Measurements from ENCODE around the gene BNIP2.
"Not testable (repeated sequence)": the region's sequence is repeated elsewhere in the genome, so short reads cannot be mapped to it uniquely, and the experiment has no call there.

Gene BNIP2

DNA sequence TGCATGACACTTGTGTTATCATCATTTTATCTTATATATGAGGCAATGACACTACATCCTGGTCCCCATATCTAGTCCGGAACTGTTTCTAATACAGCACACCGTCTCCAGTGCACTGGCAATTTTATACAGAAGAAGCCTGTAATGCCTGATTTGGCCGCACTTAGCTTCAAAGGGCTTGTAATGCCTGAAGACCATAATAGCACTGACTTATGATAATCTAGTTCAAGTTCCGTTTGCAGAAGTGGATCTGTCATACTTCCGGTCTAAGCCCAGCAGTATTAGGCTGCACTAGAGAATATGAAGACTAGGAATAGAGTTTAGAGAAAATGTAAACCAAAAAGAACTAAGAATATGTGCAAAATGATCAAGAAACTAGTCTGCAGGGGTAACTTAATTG lies 1.3 kb downstream of the BNIP2 start:
- no peak for DNase-seq

DNA sequence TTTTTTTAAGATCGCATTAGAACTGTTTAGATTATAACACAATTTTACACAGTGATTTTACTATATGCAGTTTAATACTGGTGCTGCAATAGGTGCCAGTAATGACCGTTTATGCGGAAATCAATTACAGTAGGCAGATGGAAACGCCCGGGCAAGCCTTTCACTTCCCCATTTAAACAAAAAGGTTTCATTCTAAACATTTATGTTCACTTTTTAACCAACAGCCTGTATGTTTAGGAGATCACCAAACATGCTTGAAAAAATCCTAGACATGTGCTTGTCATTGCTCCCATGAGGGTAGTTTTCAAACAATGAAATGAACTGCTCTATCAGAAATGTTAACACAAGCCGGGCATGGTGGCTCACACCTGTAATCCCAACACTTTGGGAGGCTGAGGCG lies 2.7 kb downstream of the BNIP2 start:
- no peak for DNase-seq

DNA sequence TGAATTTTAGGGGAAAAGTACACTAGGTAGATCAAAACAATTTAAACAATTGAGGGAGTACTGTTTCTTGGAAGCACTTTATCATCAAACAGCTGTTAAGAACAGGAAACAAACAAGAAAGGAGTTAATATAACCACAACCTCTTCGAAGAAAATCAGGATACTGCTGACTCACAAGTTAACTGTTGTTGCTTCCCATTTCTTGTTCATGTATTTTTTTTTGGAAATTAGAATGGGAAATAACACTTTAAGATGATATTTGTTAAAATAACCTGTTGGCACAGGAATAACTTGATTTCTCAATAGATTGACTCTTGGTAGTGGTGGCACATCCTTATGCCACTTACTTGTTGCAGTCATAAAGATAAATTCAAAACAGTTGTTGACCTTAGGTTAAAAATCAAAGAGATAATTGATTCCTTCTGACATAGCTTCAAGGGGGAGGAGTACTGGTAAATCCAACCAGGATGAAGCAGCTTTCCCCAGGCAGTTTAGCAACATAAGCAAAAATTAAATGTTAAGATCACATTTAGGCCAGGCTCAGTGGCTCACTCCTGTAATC lies 3.3 kb downstream of the BNIP2 start:
- DNase-seq: no peak

DNA sequence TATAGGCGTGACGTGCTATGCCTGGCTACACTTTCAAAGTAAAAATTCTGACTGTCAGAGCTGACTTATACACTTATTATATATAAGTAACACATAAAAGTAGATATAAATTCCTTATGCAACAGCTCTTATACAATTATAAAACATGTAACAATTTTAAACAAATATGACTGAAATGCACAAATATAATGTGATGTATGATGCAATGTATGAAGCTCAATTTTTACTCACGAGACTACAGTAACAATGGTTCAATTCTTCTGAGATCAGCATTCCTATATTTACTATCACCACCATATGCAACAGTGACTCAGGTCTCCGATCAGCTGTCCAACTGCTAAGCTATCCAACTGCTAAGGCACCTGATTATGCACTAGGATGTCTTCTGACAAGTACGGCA lies 8.2 kb downstream of the BNIP2 start:
- DNase-seq: no peak

DNA sequence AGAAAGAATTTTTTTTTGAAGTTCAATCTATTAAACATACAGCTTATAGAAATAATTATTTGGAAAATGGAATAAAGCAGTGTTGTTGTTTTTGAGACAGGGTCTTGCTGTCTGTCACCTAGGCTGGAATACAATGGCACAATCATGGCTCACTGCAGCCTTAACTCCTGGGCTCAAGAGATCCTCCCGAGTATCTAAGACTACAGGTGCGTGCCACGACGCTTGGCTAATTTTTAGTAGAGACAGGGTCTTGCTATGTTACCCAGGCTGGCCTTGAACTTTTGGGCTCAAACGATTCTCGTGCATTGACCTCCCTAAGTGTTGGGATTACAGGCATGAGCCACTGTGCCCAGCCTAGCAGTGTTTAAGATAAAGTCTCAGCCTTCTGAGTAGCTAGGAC lies 8.8 kb downstream of the BNIP2 start:
- DNase-seq: no peak

DNA sequence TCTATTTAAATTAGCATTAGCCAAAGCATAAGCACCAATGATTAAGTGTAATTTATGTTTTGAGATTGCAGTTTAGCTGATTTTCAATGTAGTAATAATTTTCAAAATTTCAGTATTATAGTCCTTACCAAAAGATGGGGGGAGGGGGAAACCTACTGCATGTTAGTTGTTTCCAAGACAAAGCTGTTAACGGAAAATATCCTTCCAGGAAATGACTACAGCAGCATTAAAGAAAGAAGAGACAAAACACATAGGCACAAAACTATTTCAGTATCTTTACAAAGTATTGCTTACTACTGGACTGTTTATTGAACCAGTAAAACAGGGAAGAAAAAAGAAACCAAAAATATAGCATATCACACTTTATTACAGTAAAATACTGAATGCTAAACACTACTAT lies 10.5 kb downstream of the BNIP2 start:
- DNase-seq: no peak

DNA sequence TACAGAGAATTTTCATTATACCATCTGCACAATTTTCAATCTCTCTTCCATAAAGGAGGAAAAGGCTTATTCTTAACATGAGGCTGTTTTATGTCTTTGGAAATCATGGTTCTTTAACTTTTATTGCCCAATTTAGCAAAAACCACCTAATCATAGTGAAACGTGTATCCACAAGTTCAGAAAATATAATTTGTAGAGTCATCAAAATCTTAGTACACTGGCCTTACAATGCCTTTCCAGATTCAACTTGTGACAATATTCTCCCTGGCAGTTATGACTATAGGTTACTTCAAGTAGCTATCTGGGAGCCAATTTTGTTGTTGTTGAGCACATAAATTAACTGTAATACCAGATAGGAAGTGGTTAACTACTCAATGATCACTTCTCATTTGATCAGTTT lies 10.9 kb downstream of the BNIP2 start:
- DNase-seq: no peak

DNA sequence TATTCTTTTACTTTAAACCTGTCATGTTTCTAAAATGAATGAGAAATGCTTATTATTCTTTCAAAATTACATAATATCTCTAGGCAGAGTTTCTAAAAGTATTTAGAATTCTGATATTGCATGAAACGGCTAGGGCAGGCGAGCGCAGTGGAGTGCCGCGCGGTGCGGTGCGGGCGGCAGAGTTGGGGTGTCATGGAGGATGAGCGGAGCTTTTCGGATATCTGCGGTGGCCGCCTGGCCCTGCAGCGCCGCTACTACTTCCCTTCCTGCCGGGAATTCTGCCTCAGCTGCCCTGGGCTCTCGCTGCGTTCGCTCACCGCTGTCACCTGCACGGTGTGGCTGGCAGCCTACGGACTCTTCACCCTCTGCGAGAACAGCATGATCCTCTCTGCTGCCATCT lies 12.6 kb downstream of the BNIP2 start:
- no peak for DNase-seq

DNA sequence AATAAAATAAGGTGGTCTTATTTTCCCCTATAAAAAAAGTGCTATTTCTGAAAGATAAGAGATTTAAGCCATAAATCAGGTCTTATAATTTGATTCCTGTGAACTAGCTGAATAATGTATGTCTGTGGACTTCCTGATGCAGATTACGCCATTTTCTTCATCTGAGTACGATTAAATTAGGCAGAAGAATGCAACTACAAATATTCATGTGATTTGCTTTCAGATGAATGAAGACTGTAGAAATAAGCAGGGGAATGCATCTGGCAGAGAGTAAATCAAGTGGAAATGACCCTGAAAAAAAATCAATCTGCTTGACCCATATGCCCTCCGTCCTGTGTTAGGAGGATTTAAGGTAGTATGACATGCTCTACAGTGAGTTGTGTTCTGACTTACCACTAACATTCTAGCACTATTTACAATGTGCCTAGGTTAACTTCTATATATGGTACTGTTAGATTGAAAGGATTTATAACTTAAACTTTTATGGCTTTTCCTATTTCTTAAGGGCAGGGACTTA lies 14.7 kb downstream of the BNIP2 start:
- DNase-seq: no peak

DNA sequence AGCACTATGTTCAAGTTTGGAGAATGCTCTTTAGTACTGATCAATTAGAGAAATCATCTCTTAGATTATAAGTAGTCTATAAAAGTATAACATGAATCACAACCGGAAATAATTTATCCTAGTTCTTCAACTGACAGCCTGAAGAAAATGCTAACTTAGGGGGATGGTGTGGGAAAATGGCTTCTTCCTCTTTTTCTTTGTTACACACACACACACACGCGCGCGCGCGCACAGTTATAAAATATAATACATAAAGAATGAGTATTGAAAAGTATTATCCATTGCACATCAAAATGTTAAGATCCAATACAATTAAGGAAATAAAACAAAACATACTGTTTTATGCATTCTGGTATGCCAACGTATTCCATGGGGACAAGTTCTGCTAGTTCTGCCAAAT lies 20.6 kb downstream of the BNIP2 start:
- no peak for DNase-seq

DNA sequence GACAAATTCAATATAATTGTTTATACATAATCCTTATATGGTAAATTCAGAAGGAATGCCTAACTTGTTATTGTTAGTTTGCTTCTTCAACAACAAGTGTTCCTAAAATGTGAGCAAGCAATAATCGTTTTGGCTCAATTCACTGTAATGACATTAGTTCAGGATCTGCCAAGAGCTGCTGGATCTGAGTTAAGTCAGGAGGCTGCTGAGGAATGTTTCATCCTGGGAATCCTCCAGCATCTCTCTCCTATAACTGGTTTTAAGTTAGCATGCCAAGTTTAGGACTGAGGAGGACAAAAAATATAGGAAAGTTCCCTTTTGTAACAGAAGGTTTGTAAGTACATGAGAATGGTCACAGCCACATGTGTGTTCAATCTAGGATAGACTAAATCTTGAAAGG lies 26.9 kb downstream of the BNIP2 start:
- no peak for DNase-seq

DNA sequence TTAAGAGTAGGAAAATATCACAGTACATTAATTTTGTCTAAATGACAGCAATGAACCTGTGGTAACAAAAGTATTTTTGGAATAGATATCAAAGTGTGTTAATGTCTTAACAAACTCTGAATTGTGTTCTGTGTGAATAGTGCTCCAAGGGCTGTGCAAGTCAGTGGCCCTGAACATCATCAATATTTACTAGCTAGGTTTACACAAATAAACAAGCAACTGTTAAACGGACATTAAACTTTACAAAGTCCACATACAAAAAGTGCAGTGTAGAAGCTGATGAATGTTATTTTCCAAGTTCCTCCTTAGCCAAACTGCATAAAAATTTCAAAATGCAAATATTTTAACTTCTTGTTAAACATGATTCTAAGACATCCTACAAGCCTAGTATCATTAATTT lies 29.8 kb downstream of the BNIP2 start:
- no peak for DNase-seq

DNA sequence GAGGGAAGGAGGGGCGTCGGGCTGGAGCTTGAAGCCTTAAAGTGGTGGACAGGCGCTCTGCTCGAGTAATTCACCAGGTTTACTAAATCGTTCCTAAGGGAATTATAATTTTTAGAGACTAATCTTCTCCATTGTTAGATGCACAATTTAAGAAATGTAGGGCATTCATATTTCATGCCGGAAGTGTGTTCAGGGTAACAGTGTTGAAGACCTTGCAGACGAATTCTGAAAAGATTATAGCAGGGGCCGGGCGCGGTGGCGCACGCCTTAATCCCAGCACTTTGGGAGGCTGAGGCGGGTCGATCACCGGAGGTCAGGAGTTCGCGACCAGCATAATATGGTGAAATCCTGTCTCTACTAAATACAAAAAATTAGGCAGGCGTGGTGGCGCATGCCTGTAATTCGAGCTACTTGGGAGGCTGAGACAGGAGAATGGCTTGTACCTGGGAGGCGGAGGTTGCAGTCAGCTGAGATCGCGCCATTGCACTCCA lies 31.4 kb downstream of the BNIP2 start:
- DNase-seq: no peak

DNA sequence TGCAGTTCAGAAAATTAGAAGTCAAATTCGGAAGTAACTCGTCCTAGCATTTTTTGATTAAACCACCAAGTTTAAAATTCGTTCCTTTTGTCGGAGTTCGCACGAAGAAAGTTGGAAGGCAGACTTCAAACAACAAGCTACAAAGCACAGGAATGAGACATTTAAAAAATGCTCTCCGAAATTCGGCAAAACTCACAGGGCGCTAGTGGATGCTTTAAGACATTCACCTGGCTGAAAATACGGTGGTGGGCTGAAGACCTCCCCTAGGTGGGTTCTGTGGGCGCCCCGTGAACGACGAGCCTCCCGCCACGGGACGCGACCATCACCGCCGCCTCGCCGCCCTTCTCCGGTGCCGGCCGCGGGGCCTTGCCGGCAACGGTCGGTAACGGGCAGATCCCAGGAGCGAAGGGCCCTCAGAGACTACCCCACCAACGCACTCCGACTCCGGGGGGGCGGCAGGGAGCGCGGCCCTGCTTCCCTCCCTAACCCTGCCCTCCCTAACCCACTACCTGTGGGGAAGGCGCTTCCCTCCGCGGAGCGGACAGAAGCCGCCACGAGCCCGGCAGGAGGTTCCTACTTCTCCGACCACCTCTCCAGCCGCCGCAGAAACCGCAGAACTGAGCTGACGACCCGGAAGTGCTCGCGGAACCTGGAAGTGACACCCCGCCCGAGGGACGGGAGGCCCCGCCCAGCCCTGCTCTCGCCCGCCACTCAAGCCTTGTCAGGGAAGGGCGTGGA lies 32.1 kb downstream of the BNIP2 start, which contains the start of gene GTF2A2:
Gene GTF2A2, minus strand, starts transcription at position 619 of the 738 bp plus-strand sequence. CDS start 5,238 bp downstream, outside the sequence.
- peak; percentile 84 for DNase-seq

DNA sequence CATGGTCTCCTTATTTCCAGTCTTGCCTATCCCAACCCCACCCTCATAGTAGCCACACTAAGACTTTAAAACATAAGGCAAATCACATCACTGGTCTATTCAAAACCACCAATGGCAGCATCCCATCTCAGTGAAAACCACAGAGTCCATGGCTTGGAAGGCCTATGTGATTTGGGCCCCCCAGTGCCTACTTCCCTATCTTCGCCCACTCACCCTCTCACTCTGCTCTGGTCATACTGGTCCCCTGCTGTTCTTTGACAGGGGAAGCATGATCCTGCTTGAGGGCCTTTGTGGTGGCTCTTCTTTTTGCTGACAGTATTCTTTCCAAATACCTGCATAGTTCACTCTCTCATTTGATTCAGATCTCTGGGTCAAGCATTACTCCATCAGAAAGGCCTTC lies 35.1 kb downstream of the BNIP2 start:
- DNase-seq: no peak

DNA sequence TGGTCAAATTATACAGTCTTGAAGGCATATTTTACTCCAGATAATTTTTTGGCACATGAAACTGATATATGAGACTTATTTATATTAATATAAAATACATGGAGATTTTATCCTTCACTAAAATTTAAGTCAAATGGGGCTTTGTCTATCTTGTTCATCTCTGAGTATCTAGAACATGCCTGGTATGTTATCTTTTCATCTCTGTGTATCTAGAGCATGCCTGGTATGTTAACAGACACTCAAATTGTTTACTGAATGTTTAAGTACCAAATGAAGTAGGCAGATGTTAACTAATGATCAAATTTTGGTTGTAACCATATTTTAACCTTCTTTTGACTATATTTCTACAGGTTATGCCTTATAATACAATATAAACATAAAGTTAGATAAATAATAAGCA lies 39.5 kb downstream of the BNIP2 start:
- no peak for DNase-seq

DNA sequence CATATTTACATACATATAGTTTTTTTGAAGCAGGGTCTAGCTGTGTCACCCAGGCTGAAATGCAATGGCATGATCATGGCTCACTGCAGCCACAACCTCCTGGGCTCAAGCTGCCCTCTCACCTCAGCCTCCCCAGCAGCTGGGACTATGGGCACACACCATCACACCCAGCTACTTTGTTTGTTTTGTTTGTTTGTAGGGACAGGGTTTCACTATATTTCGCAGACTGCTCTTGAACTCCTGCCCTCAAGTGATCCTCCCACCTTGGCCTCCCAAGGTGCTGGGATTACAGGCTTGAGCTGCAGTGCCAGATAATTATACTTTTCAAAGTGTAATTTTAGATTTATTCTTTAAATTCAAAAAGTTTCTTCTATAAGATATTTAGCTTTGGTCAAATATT lies 42.0 kb downstream of the BNIP2 start:
- DNase-seq: no peak

DNA sequence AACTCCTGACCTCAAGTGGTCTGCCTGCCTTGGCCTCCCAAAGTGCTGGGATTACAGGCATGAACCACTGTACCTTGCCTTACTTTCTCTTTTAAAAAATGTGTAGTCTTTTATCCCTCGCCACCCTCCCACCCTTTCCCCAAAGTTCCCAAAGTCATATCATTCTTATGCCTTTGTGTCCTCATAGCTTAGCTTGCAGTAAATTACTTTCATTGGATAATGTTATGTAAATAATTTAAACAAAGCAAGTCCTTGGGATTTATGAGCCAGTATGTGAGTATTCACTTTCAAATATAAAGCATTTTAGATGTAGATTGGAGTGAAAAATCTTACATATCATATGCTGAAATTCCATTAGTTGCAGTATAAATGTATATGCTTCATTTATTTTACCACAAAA lies 42.8 kb downstream of the BNIP2 start:
- no peak for DNase-seq

DNA sequence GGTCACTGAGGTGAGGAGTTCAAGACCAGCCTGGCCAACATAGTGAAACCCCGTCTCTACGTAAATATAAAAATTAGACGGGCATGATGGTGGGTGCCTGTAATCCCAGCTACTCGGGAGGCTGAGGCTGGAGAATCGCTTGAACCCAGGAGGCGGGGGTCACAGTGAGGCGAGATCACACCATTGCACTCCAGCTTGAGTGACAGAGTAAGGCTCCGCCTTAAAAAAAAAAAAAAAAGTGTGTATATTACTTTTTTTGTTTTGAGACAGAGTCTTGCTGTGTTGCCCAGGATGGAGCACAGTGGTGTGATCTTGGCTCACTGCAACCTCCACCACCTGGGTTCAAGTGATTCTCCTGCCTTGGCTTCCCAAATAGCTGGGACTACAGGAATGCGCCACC lies 43.3 kb downstream of the BNIP2 start:
- DNase-seq: not testable (repeated sequence)

DNA sequence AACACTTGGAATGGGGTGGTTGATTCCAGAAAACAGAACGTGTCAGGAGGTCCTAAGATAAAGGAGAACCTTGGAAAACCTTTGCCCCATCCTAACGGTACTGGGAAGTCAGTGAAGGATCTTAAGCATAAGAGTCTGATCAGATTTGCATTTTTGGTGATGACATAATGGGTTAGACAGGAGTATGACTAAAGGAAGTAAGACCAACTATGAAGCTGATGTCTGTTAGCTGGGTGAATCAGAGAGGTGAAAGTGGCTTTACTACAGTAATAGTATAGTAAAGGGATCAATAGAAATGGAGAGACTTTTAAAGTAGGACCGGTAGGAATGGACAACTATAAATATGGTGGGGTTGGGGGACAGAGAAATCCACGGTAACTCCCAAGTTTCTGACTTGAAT lies 44.4 kb downstream of the BNIP2 start:
- no peak for DNase-seq

DNA sequence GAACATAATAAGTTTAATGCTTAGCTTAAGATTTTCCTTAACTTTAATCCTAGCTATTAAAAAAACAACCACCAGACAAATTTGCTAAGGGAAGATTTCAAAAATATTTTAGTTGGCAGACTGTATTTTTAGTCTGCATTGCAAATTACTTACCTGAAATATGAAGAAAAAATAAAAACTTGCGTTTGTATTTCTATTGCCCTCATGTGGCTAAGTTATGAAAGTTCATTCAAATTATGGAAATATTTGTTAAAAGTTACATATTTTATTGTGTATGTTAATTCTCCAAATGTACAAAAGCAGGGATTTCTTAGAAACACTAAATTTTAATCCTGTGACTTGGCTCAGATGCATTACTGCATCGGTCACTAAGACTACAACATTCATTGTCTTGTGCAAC lies 46.8 kb downstream of the BNIP2 start:
- DNase-seq: no peak

DNA sequence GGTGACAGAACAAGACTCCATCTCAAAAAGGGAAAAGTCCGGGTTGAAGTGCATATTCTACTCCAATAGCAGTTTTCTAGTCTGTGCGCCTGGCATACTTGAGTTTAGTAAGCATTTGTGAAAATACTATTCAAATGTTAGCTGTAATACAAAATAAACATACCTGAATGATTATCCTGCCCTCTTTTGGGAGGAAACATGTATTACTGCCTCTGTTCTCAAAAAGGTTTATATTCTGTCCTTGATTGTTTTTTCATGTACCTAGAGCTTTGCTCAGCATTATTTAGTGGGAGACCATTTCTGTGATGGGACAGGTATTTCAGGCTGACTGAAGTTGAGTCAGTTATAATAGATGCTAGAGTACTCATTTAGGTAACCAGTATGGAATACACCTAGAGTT lies 51.6 kb downstream of the BNIP2 start:
- not testable (repeated sequence) for DNase-seq

DNA sequence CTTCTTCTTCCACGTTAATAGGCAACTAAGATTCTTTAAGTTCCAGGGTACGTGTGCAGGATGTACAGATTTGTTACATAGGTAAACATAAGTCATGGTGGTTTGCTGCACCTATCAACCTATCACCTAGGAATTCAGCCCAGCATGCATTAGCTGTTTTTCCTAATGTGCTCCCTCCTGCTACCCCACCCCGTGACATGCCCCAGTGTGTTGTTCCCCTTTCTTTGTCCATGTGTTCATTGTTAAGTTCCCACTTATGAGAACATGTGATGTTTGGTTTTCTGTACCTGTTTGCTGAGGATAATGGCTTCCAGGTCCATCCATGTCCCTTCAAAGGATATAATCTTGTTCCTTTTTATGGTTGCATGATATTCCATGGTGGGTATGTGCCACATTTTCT lies 52.9 kb downstream of the BNIP2 start:
- no peak for DNase-seq

DNA sequence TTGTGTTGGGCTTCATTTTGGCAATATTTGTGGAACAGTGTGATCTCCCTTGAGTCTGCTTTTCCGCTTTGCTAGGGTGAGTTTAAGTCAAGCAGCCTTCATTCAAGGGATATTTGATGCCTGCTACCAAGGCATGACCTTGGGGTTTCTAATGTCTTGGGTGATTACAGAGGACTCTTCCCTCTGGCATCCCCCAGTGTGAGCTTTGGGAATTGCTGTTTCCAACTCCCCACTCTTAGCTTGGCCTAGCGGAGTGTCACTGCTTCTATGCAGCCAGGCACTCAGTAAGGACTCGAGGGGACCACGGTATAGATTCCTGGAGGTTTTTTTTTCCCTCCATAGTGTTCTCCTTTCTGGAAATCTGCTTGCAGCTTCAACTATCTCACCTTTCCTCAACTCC lies 56.4 kb downstream of the BNIP2 start:
- DNase-seq: no peak

DNA sequence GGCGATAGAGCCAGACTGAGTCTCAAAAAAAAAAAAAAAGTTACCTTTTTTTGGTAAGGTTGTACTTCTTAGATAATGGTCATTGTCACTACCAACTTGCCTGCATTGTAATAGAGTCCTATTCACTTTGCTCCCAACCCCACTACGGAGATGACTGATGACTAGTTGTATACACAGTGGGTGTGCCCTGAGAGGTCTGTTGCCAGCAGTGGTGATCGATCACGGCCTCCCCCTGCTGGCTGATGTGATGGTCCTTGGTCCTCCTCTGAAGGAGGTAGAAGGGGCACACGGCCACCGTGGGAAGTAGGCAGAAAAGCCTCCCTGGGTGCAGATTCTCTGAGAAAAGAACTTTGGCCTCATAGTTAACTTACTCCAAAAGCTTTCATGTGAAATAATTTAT lies 66.8 kb downstream of the BNIP2 start:
- DNase-seq: no peak
